COLO668 (cell line): ENCODE data around the gene PERCC1.
A peak's percentile ranks its signal among the peaks of the same experiment; 100 is the strongest.

ENCODE experiments used
- DNase-seq: peaks from one replicate; lab custom pipeline; 2025; ENCODE audit not compliant: unreplicated experiment; lab: John Stamatoyannopoulos, UW

Gene PERCC1

GRCh38 chr16:1448536-1449116 is 17.7 kb downstream of the PERCC1 start:
- DNase-seq = no peak

- no peak for DNase-seq
These were observed 18.4 kb downstream of the PERCC1 start for GRCh38 chr16:1449201-1449788.

- peak; percentile 16 for DNase-seq
These were observed 19.3 kb downstream of the PERCC1 start for GRCh38 chr16:1450218-1450617.

- no peak for DNase-seq
These were observed 20.0 kb downstream of the PERCC1 start for GRCh38 chr16:1450841-1451240.

GRCh38 chr16:1451702-1452392 is 21.0 kb downstream of the PERCC1 start:
- no peak for DNase-seq

GRCh38 chr16:1452530-1452929 is 21.7 kb downstream of the PERCC1 start:
- DNase-seq = no peak

- no peak for DNase-seq
These were observed 22.4 kb downstream of the PERCC1 start for GRCh38 chr16:1453316-1453715.

- DNase-seq = no peak
These were observed 23.7 kb downstream of the PERCC1 start for GRCh38 chr16:1454561-1454960.

GRCh38 chr16:1455190-1456171 is 24.6 kb downstream of the PERCC1 start:
- no peak for DNase-seq

GRCh38 chr16:1456951-1457350 is 26.1 kb downstream of the PERCC1 start:
- DNase-seq = no peak

- no peak for DNase-seq
These were observed 26.8 kb downstream of the PERCC1 start for GRCh38 chr16:1457489-1458245.

- no peak for DNase-seq
These were observed 27.6 kb downstream of the PERCC1 start for GRCh38 chr16:1458336-1458976.

- no peak for DNase-seq
These were observed 28.1 kb downstream of the PERCC1 start for GRCh38 chr16:1458977-1459341.

GRCh38 chr16:1459967-1460366 is 29.1 kb downstream of the PERCC1 start:
- DNase-seq = no peak

- DNase-seq = no peak
These were observed 29.8 kb downstream of the PERCC1 start for GRCh38 chr16:1460602-1461138.

- no peak for DNase-seq
These were observed 30.3 kb downstream of the PERCC1 start for GRCh38 chr16:1461146-1461545.

- DNase-seq = no peak
These were observed 33.5 kb downstream of the PERCC1 start for GRCh38 chr16:1464196-1464893.

- DNase-seq = no peak
These were observed 34.2 kb downstream of the PERCC1 start for GRCh38 chr16:1464894-1465566.

GRCh38 chr16:1465567-1465915 is 34.7 kb downstream of the PERCC1 start:
- no peak for DNase-seq
